ENCODE results near the gene BCORL1.

DNA sequence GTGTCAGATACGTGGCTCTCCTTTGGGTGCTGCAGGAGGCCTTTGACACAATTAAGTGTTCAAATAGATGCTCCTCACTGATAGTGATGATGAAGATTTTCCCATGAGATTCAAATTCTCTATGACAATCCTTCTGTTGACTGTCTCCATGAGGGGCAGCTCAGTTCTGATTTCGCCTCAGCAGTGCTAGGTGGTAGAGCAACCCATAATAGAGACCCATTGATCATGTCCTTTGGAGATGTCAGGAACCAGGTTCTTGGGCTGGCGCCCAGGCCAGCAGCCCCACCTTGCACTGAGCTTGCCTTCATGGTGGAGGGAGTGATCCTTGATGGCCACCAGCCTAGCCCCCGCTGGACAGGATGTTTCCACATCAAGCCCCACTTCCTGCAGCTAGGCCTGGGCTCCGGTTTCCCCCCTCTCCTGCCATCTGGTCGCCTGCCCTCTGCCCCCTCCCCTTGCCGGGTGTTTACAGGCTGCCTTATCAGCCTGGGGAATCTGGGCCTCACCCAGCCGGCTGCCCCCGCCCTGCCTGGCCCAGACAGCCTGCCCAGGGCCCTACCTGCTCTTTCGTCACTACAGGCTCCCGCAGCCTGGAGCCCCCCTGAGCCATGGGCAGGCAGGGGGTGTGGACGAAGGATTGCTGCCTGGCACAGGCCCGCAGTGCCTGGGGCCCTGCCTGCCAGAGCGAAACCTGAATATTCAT, 115.2 kb downstream of the BCORL1 start:
- no peak for TF ChIP-seq POLR2AphosphoS5 (IDR thresholded peaks at IDR 0.05)
- no peak for TF ChIP-seq POLR2A (IDR thresholded peaks at IDR 0.05)
- TF ChIP-seq, protein P1, sequence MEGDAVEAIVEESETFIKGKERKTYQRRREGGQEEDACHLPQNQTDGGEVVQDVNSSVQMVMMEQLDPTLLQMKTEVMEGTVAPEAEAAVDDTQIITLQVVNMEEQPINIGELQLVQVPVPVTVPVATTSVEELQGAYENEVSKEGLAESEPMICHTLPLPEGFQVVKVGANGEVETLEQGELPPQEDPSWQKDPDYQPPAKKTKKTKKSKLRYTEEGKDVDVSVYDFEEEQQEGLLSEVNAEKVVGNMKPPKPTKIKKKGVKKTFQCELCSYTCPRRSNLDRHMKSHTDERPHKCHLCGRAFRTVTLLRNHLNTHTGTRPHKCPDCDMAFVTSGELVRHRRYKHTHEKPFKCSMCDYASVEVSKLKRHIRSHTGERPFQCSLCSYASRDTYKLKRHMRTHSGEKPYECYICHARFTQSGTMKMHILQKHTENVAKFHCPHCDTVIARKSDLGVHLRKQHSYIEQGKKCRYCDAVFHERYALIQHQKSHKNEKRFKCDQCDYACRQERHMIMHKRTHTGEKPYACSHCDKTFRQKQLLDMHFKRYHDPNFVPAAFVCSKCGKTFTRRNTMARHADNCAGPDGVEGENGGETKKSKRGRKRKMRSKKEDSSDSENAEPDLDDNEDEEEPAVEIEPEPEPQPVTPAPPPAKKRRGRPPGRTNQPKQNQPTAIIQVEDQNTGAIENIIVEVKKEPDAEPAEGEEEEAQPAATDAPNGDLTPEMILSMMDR (IDR thresholded peaks at IDR 0.05) = no peak
